Choroid plexus epithelial cell (primary cell): ENCODE results near the gene ISL2.

Experiments
- DNase-seq: peaks from one replicate; pipeline ENCODE4 v3.0.0-alpha.2; 2010; ENCODE audit warnings: low read depth
- H3K4me3 ChIP-seq: 2 replicates; pipeline ENCODE4 v1.5.1; 2011; ENCODE audit warnings: low read depth, mild to moderate bottlenecking, control low read depth, low read length, moderate library complexity
- TF ChIP-seq, protein P1 (sequence below): conservative IDR thresholded peaks from 2 replicates; pipeline ENCODE4 v1.5.1; 2011; ENCODE audit warnings: low read depth, mild to moderate bottlenecking, control low read depth, inconsistent platforms, low read length, moderate library complexity

The ISL2 gene

DNA sequence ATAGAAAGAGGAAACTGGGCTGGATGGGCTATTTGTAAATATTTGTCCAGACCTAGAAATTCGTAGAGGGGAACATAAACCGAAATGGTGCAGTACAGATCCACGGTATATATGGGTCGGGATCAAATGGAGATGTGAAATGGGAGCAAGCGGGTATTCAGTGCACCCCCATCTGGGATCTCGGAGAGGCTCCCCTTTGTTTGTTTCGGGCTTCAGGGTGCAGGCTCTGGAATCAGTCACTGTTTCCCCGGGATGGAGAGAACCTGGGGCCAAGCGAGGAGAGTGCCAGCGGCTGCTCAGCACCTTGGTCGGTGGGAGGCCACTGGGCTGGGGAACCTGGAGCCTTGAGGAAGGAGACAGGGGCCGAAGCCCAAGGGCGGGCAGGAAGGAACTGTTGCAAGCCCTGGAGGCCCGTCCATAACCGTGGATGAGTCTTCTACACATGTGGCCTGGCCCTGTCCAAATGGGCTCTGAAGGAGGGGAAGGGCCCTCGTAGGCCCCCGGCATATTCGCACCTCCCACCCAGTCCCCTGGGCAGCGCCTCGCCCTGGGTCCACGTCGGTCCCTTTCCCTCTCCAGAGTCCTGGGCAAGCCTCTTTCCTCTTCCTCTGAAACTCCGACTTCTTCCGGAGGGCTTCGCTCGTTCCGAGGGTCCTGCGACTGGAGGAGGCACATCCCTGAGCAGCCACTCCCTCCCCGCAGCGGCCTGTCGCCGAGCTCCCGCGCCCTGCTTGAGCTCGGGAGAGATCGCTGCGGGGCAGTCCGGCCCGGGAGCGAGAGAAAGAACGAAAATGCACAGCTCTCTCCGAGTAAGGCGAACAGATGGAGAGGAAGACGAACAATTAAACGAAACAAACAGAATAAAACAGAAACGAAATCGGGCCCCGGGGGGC lies 3.0 kb downstream of the ISL2 start:
- TF ChIP-seq, protein P1, sequence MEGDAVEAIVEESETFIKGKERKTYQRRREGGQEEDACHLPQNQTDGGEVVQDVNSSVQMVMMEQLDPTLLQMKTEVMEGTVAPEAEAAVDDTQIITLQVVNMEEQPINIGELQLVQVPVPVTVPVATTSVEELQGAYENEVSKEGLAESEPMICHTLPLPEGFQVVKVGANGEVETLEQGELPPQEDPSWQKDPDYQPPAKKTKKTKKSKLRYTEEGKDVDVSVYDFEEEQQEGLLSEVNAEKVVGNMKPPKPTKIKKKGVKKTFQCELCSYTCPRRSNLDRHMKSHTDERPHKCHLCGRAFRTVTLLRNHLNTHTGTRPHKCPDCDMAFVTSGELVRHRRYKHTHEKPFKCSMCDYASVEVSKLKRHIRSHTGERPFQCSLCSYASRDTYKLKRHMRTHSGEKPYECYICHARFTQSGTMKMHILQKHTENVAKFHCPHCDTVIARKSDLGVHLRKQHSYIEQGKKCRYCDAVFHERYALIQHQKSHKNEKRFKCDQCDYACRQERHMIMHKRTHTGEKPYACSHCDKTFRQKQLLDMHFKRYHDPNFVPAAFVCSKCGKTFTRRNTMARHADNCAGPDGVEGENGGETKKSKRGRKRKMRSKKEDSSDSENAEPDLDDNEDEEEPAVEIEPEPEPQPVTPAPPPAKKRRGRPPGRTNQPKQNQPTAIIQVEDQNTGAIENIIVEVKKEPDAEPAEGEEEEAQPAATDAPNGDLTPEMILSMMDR, result no peak
- peak; percentile 38 for DNase-seq
- no peak overlapping the region for H3K4me3 ChIP-seq

DNA sequence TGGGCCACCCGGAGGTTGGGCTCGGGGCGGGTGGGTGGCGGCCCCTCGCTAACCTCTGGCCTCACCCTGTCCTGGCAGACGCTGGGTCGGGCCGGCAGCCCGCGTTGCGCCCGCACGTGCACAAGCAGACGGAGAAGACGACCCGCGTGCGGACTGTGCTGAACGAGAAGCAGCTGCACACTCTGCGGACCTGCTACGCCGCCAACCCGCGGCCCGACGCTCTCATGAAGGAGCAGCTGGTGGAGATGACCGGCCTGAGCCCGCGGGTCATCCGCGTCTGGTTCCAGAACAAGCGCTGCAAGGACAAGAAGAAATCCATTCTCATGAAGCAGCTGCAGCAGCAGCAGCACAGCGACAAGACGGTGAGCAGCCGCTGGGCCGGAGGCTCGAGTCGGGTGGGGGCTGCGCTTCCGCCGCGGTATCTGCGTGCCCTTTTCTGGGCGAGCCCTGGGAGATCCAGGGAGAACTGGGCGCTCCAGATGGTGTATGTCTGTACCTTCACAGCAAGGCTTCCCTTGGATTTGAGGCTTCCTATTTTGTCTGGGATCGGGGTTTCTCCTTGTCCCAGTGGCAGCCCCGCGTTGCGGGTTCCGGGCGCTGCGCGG lies 3.7 kb downstream of the ISL2 start:
- no peak for DNase-seq
- TF ChIP-seq, protein P1, result no peak
- H3K4me3 ChIP-seq, result no peak overlapping the region

DNA sequence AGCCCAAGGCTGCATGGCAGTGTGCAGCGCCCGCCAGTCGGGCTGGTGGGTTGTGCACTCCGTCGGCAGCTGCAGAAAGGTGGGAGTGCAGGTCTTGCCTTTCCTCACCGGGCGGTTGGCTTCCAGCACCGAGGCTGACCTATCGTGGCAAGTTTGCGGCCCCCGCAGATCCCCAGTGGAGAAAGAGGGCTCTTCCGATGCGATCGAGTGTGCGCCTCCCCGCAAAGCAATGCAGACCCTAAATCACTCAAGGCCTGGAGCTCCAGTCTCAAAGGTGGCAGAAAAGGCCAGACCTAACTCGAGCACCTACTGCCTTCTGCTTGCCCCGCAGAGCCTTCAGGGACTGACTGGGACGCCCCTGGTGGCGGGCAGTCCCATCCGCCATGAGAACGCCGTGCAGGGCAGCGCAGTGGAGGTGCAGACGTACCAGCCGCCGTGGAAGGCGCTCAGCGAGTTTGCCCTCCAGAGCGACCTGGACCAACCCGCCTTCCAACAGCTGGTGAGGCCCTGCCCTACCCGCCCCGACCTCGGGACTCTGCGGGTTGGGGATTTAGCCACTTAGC lies 4.3 kb downstream of the ISL2 start:
- no peak overlapping the region for H3K4me3 ChIP-seq
- DNase-seq, result no peak
- TF ChIP-seq, protein P1, result no peak

DNA sequence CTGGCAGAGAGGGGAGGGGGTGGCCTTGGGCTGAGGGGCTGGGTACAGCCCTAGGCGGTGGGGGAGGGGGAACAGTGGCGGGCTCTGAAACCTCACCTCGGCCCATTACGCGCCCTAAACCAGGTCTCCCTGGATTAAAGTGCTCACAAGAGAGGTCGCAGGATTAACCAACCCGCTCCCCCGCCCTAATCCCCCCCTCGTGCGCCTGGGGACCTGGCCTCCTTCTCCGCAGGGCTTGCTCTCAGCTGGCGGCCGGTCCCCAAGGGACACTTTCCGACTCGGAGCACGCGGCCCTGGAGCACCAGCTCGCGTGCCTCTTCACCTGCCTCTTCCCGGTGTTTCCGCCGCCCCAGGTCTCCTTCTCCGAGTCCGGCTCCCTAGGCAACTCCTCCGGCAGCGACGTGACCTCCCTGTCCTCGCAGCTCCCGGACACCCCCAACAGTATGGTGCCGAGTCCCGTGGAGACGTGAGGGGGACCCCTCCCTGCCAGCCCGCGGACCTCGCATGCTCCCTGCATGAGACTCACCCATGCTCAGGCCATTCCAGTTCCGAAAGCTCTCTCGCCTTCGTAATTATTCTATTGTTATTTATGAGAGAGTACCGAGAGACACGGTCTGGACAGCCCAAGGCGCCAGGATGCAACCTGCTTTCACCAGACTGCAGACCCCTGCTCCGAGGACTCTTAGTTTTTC lies 4.9 kb downstream of the ISL2 start:
- DNase-seq, result no peak
- TF ChIP-seq, protein P1, result no peak
- no peak overlapping the region for H3K4me3 ChIP-seq

DNA sequence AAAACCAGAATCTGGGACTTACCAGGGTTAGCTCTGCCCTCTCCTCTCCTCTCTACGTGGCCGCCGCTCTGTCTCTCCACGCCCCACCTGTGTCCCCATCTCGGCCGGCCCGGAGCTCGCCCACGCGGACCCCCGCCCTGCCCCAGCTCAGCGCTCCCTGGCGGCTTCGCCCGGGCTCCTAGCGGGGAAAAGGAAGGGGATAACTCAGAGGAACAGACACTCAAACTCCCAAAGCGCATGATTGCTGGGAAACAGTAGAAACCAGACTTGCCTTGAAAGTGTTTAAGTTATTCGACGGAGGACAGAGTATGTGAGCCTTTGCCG lies 5.4 kb downstream of the ISL2 start:
- H3K4me3 ChIP-seq, result no peak overlapping the region
- TF ChIP-seq, protein P1, result no peak
- DNase-seq, result no peak

DNA sequence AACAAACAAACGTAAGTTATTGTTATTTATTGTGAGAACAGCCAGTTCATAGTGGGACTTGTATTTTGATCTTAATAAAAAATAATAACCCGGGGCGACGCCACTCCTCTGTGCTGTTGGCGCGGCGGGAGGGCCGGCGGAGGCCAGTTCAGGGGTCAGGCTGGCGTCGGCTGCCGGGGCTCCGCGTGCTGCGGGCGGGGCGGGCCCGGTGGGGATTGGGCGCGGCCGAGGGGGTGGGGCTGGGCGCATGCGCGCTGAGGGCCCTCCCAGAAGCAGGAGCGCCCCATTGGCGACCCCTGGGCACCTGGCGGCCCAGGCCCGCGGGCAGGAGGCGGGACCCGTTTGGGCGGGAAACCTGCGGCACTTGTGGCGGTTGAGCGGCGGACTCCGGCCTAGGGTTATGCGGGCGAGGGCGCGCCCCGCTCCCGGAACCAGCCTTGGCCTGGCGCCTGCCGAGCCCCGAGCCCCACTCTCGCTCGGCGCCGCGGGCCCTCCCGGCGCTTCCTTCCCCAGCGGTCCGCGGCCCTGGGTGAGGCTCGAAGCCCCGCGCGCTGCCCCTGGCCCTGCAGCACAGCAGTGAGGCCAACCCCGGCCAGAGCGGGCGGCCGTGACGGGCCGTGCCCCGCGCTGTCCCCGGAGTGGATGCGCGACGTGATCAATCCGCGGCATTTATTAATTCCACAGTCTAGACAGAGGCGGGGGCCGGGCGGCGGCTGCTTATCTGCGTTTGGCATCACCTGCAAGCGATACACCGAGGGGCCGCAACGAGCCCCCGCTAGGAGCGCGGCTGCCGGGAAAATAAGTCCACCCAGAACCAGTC lies 6.0 kb downstream of the ISL2 start:
- DNase-seq, result no peak
- no peak overlapping the region for H3K4me3 ChIP-seq
- TF ChIP-seq, protein P1, result no peak
